ENCODE data around the gene NXPE4.
A peak's percentile ranks its signal among the peaks of the same experiment; 100 is the strongest.

Gene NXPE4

DNA sequence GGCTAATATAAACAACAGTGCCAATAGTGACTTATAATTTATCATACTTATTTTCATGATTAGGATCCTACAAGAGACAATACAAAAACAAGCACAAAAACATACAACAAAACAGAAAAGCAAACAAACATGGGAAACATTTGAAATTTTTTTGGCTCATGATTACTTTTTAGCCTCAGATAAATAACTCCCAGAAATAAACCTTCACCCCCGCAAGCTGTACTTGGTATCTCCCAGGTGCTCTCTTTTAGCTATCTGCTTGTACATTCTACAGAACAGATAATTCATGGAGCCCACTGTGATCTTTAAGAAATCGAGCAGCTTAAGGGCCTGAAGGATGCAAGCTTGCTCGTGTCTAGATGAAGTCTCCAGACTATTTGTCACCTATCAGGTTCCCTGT is 883 bp downstream of the NXPE4 start:
- Histone ChIP-seq H3K4me3 (ENCODE audit: low read length) (no peak overlapping the region), H3K79me2 (ENCODE audit: low read length) (no peaks in the 10 kb centered on the region), H3K27me3 (ENCODE audit: low read depth, low read length) (0 out of 2 replicates have a peak, but pooled peaks cover 4% of the 10 kb centered on the region), H2AFZ (ENCODE audit: low read depth, low read length) (no peak overlapping the region), H3K9me3 (ENCODE audit: insufficient read depth, low read length) (no peaks in the 10 kb centered on the region), H4K20me1 (ENCODE audit: insufficient read depth, low read length) (no peaks in the 10 kb centered on the region), H3K27ac (ENCODE audit: low read length) (no peak overlapping the region), H3K4me1 (ENCODE audit: low read length) (no peaks in the 10 kb centered on the region), H3K9ac (ENCODE audit: low read length) (no peak overlapping the region), H3K36me3 (replicated peaks; ENCODE audit: low read depth, low read length) (no peaks in the 10 kb centered on the region), H3K4me2 (ENCODE audit: low read length) (no peak overlapping the region)
- no peak for TF ChIP-seq EZH2phosphoT487 (IDR thresholded peaks at IDR 0.05; ENCODE audit: low read depth)
- no peak for TF ChIP-seq CTCF (IDR thresholded peaks at IDR 0.05; ENCODE audit: low read depth, low read length)

DNA sequence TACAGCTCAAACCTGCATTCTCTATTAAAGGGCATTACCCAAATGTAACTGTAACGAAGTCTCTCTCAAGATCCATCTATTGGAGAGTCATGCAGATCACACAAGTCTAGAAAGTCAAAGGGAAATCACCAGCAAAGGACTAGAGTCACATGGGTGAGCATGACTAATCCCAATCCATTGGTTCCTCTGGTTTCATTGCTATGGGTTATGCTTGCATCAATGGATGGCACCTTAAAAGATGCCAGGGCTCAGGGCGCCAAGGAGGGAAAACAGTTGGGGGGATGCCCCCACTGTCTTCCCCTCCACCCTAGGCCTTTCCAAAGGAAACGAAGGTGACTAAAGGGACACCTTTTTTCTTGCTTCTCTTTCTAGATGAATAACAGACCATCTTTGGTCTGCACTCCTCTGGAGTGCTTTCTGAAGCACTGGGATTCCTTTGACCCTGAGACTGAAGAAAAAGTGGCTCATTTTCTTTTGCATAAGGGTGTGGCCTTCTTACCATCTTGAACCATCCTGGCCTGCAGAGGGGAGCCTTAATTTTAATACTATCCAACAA is 8.1 kb downstream of the NXPE4 start:
- Histone ChIP-seq H3K36me3 (replicated peaks; ENCODE audit: low read depth, low read length) (no peaks in the 10 kb centered on the region), H3K9ac (ENCODE audit: low read length) (no peak overlapping the region), H3K27ac (ENCODE audit: low read length) (no peak overlapping the region), H3K4me3 (ENCODE audit: low read length) (no peak overlapping the region), H4K20me1 (ENCODE audit: insufficient read depth, low read length) (no peaks in the 10 kb centered on the region), H3K4me2 (ENCODE audit: low read length) (no peak overlapping the region), H3K4me1 (ENCODE audit: low read length) (no peaks in the 10 kb centered on the region), H3K27me3 (ENCODE audit: low read depth, low read length) (no peaks in the 10 kb centered on the region), H3K79me2 (ENCODE audit: low read length) (no peaks in the 10 kb centered on the region), H2AFZ (ENCODE audit: low read depth, low read length) (no peak overlapping the region), H3K9me3 (ENCODE audit: insufficient read depth, low read length) (no peaks in the 10 kb centered on the region)
- TF ChIP-seq CTCF (IDR thresholded peaks at IDR 0.05; ENCODE audit: low read depth, low read length) (no peak), EZH2phosphoT487 (IDR thresholded peaks at IDR 0.05; ENCODE audit: low read depth) (no peak)

DNA sequence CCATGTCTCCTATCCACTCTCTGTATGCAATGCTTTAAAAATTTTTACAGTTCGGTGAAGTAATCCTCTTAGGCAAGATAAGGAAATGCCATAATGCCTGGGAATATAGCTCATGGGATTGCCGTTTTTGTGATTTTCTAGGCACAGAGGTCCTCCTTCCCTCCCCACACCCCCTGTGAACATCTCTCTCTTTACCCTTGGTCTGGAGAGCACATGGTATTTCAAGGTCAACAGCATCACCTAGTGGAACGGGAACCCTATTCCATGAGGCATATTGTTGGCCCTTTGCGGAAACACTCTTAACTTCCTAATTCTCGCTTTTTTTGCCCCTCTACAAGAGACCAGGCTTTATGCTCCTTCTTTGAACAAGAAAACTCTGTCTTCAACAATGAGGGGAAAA is 8.8 kb downstream of the NXPE4 start:
- Histone ChIP-seq H2AFZ (ENCODE audit: low read depth, low read length) (no peak overlapping the region), H3K4me1 (ENCODE audit: low read length) (no peaks in the 10 kb centered on the region), H3K9ac (ENCODE audit: low read length) (no peak overlapping the region), H4K20me1 (ENCODE audit: insufficient read depth, low read length) (no peaks in the 10 kb centered on the region), H3K9me3 (ENCODE audit: insufficient read depth, low read length) (no peaks in the 10 kb centered on the region), H3K79me2 (ENCODE audit: low read length) (no peaks in the 10 kb centered on the region), H3K27ac (ENCODE audit: low read length) (no peak overlapping the region), H3K27me3 (ENCODE audit: low read depth, low read length) (no peaks in the 10 kb centered on the region), H3K4me3 (ENCODE audit: low read length) (no peak overlapping the region), H3K4me2 (ENCODE audit: low read length) (no peak overlapping the region), H3K36me3 (replicated peaks; ENCODE audit: low read depth, low read length) (no peaks in the 10 kb centered on the region)
- TF ChIP-seq EZH2phosphoT487 (IDR thresholded peaks at IDR 0.05; ENCODE audit: low read depth): no peak
- TF ChIP-seq CTCF (IDR thresholded peaks at IDR 0.05; ENCODE audit: low read depth, low read length): no peak

DNA sequence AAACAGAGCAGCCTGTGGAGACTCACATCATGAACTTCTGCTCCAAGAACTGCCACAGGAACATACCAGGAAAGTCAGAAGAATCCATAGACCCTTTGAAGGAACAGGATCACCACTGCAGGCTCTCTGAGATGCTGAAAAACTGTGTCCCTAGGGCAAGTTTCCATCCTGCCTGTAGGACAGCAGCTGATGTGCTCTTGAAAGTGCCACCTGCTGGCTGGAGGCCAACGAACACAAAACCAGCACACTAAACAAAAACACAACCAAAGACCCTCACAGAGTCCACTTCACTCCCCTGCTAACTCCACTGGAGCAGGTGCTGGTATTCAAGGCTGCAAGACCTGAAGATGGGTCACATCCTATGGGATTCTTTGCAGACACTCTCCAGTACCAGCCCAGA is 23.9 kb downstream of the NXPE4 start:
- H3K79me2 ChIP-seq (ENCODE audit: low read length): no peaks in the 10 kb centered on the region
- H3K36me3 ChIP-seq (replicated peaks; ENCODE audit: low read depth, low read length): no peaks in the 10 kb centered on the region
- no peak overlapping the region for H3K27ac ChIP-seq (ENCODE audit: low read length)
- H4K20me1 ChIP-seq (ENCODE audit: insufficient read depth, low read length): no peaks in the 10 kb centered on the region
- H2AFZ ChIP-seq (ENCODE audit: low read depth, low read length): no peak overlapping the region
- no peaks in the 10 kb centered on the region for H3K4me1 ChIP-seq (ENCODE audit: low read length)
- peak; percentile 15; the same call in 1 of the 2 replicates for TF ChIP-seq CTCF (IDR thresholded peaks at IDR 0.05; ENCODE audit: low read depth, low read length)
- TF ChIP-seq EZH2phosphoT487 (IDR thresholded peaks at IDR 0.05; ENCODE audit: low read depth): no peak
- H3K9ac ChIP-seq (ENCODE audit: low read length): no peak overlapping the region
- H3K4me2 ChIP-seq (ENCODE audit: low read length): no peak overlapping the region
- no peaks in the 10 kb centered on the region for H3K9me3 ChIP-seq (ENCODE audit: insufficient read depth, low read length)
- no peak overlapping the region for H3K4me3 ChIP-seq (ENCODE audit: low read length)
- no peaks in the 10 kb centered on the region for H3K27me3 ChIP-seq (ENCODE audit: low read depth, low read length)
